Measurements from ENCODE around the gene MAML3. TPM values are rescaled to one million over a fixed set of nuclear protein-coding genes. Genes with fewer than 3 reads are reported as not detected.

MAML3 gene
- polyA plus RNA-seq, 1 donor (not counting 4 experiments of a cell fraction or from before 2014, with no cell fraction given): 0.68 TPM

- Histone ChIP-seq H3K9ac (ENCODE audit: control insufficient read depth, extremely low read depth, insufficient read depth, low read length) (no peak overlapping the region), H2AFZ (ENCODE audit: control insufficient read depth, low read length) (no peak overlapping the region), H3K27me3 (ENCODE audit: control insufficient read depth, extremely low read depth, insufficient read depth, low read length) (no peaks in the 10 kb centered on the region), H3K4me3 (ENCODE audit: control insufficient read depth in 2 of 3, extremely low read depth in 1 of 3, insufficient read depth in 2 of 3, low read depth in 1 of 3, low read length in 3 of 3) (no peak overlapping the region), H3K4me2 (ENCODE audit: control insufficient read depth, extremely low read depth, insufficient read depth, low read depth, low read length) (no peak overlapping the region), H3K9me3 (ENCODE audit: control insufficient read depth, low read depth, low read length) (no peaks in the 10 kb centered on the region), H4K20me1 (ENCODE audit: control insufficient read depth, extremely low read depth, insufficient read depth, low read length) (no peaks in the 10 kb centered on the region), H3K9me1 (ENCODE audit: control insufficient read depth, extremely low read depth, insufficient read depth, low read length) (no peaks in the 10 kb centered on the region), H3K27ac (ENCODE audit: control insufficient read depth, insufficient read depth, low read length) (no peak overlapping the region), H3K79me2 (ENCODE audit: control insufficient read depth, insufficient read depth, low read length) (no peaks in the 10 kb centered on the region), H3K36me3 (ENCODE audit: control insufficient read depth in 2 of 2, extremely low read depth in 1 of 2, insufficient read depth in 2 of 2, low read length in 2 of 2) (no peaks in the 10 kb centered on the region), H3K4me1 (ENCODE audit: control insufficient read depth, extremely low read depth, insufficient read depth, low read length) (peaks cover 18% of the 10 kb centered on the region)
- FAIRE-seq: no peak
- no peak for DNase-seq (ENCODE audit: low read depth, low spot score)
- dilution Hi-C loops (cut with MboI; ENCODE audit: extremely low pct_ligation_motif_present, low sequenced_read_pairs): no loop called here
- TF ChIP-seq, protein P1, sequence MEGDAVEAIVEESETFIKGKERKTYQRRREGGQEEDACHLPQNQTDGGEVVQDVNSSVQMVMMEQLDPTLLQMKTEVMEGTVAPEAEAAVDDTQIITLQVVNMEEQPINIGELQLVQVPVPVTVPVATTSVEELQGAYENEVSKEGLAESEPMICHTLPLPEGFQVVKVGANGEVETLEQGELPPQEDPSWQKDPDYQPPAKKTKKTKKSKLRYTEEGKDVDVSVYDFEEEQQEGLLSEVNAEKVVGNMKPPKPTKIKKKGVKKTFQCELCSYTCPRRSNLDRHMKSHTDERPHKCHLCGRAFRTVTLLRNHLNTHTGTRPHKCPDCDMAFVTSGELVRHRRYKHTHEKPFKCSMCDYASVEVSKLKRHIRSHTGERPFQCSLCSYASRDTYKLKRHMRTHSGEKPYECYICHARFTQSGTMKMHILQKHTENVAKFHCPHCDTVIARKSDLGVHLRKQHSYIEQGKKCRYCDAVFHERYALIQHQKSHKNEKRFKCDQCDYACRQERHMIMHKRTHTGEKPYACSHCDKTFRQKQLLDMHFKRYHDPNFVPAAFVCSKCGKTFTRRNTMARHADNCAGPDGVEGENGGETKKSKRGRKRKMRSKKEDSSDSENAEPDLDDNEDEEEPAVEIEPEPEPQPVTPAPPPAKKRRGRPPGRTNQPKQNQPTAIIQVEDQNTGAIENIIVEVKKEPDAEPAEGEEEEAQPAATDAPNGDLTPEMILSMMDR (optimal IDR thresholded peaks at IDR 0.05 in 1 of 3, IDR thresholded peaks at IDR 0.05 in 1 of 3, conservative IDR thresholded peaks at IDR 0.05 in 1 of 3; ENCODE audit: extremely low read depth in 1 of 3, insufficient read depth in 2 of 3, low read length in 3 of 3): no peak
- no peak for TF ChIP-seq EZH2 (IDR thresholded peaks at IDR 0.05; ENCODE audit: low read length)
These were observed 250.1 kb downstream of the MAML3 start for GRCh38 chr4:139903845-139904244.

GRCh38 chr4:139902321-139903320, 251.4 kb downstream of the MAML3 start:
- peak overlapping the region; percentile 12 for H2AFZ ChIP-seq (ENCODE audit: control insufficient read depth, low read length)
- H3K4me1 ChIP-seq (ENCODE audit: control insufficient read depth, extremely low read depth, insufficient read depth, low read length): peaks cover 18% of the 10 kb centered on the region
- H3K27me3 ChIP-seq (ENCODE audit: control insufficient read depth, extremely low read depth, insufficient read depth, low read length): no peaks in the 10 kb centered on the region
- H4K20me1 ChIP-seq (ENCODE audit: control insufficient read depth, extremely low read depth, insufficient read depth, low read length): no peaks in the 10 kb centered on the region
- H3K36me3 ChIP-seq (ENCODE audit: control insufficient read depth in 2 of 2, extremely low read depth in 1 of 2, insufficient read depth in 2 of 2, low read length in 2 of 2): no peaks in the 10 kb centered on the region
- H3K27ac ChIP-seq (ENCODE audit: control insufficient read depth, insufficient read depth, low read length): no peak overlapping the region
- H3K79me2 ChIP-seq (ENCODE audit: control insufficient read depth, insufficient read depth, low read length): no peaks in the 10 kb centered on the region
- no peaks in the 10 kb centered on the region for H3K9me1 ChIP-seq (ENCODE audit: control insufficient read depth, extremely low read depth, insufficient read depth, low read length)
- peak overlapping the region; percentile 76 for H3K4me2 ChIP-seq (ENCODE audit: control insufficient read depth, extremely low read depth, insufficient read depth, low read depth, low read length)
- TF ChIP-seq EZH2 (IDR thresholded peaks at IDR 0.05; ENCODE audit: low read length): no peak
- TF ChIP-seq, protein P1 (optimal IDR thresholded peaks at IDR 0.05 in 1 of 3, IDR thresholded peaks at IDR 0.05 in 1 of 3, conservative IDR thresholded peaks at IDR 0.05 in 1 of 3; ENCODE audit: extremely low read depth in 1 of 3, insufficient read depth in 2 of 3, low read length in 3 of 3): no peak
- FAIRE-seq: no peak
- no peak overlapping the region for H3K4me3 ChIP-seq (ENCODE audit: control insufficient read depth in 2 of 3, extremely low read depth in 1 of 3, insufficient read depth in 2 of 3, low read depth in 1 of 3, low read length in 3 of 3)
- dilution Hi-C loops (cut with MboI; ENCODE audit: extremely low pct_ligation_motif_present, low sequenced_read_pairs): no loop called here
- H3K9ac ChIP-seq (ENCODE audit: control insufficient read depth, extremely low read depth, insufficient read depth, low read length): no peak overlapping the region
- H3K9me3 ChIP-seq (ENCODE audit: control insufficient read depth, low read depth, low read length): no peaks in the 10 kb centered on the region
- no peak for DNase-seq (ENCODE audit: low read depth, low spot score)
